H1 (cell line): ENCODE data around the gene CERCAM. TPM values are rescaled to one million over a fixed set of nuclear protein-coding genes. Genes with fewer than 3 reads are reported as not detected.
A peak's percentile ranks its signal among the peaks of the same experiment; 100 is the strongest.

Experiments
- JUN ChIP-seq: IDR thresholded peaks from 2 replicates; pipeline ENCODE4 v1.6.1; 2011; ENCODE audit warnings: low read depth, mild to moderate bottlenecking, improper control_type of control experiment, low read length
- KDM4A ChIP-seq: IDR thresholded peaks from one replicate; pipeline ENCODE4 v1.7.1; 2012; ENCODE audit warnings: low read depth, mild to moderate bottlenecking, moderate library complexity, low read length, inconsistent platforms; ENCODE audit not compliant: severe bottlenecking
- POLR2AphosphoS5 ChIP-seq: IDR thresholded peaks from 2 replicates; pipeline ENCODE4 v1.6.1; 2011; ENCODE audit warnings: low read depth, low read length
- POU5F1 ChIP-seq: IDR thresholded peaks from 2 replicates; pipeline ENCODE4 v1.6.1; 2011; ENCODE audit warnings: low read depth, mild to moderate bottlenecking, low read length, moderate library complexity
- RNF2 ChIP-seq: fragments of 200-900, 300-1000 bp; sonication (generic); IDR thresholded peaks from 2 replicates; pipeline ENCODE4 v1.7.1; 2016; ENCODE audit warnings: borderline replicate concordance, low read depth, mild to moderate bottlenecking, antibody characterized with exemption, low read length; ENCODE audit not compliant: poor library complexity, severe bottlenecking; ENCODE audit errors: missing control alignments
- SIN3A ChIP-seq, 2 experiments: IDR thresholded peaks in 1 of 2; conservative IDR thresholded peaks in 1 of 2; 2 replicates each; pipeline ENCODE4 v1.6.1; 2011 to 2012; ENCODE audit warnings: low read length in 2 of 2, improper control_type of control experiment in 1 of 2, low read depth in 1 of 2, mild to moderate bottlenecking in 1 of 2
- SP4 ChIP-seq: IDR thresholded peaks from 2 replicates; pipeline ENCODE4 v1.6.1; 2012; ENCODE audit warnings: low read length, inconsistent platforms
- TAF7 ChIP-seq: optimal IDR thresholded peaks from 2 replicates; pipeline ENCODE3; 2011; ENCODE audit warnings: low read depth, mild to moderate bottlenecking, inconsistent platforms, low read length, moderate library complexity, borderline replicate concordance
- polyA plus RNA-seq, 7 experiments: library from polyadenylated mRNA; depleted of rRNA in 3 of 7; stranded (reverse) in 5 of 7; unstranded in 2 of 7; fragments of >200 nt in 5 of 7; fragments of 200-250 nt in 2 of 7; gene quantifications; 1 replicate in 5 of 7; 2 replicates in 1 of 7; 4 replicates in 1 of 7; pipeline versions ENCODE4 v1.2.1 to v1.2.3, GENCODE V29; 2011 to 2013; ENCODE audit warnings: missing spikeins in 2 of 7, mixed read lengths in 2 of 7
- total RNA-seq: library from RNA; stranded (reverse); fragmentation: NEBNext Ultra II Directional; extraction: Animal tissue kit (Norgen Biotek cat#: 25700); gene quantifications from 2 replicates; pipeline ENCODE4 v1.2.1, GENCODE V29; 2021
- TF ChIP-seq, protein P1 (sequence below): fragments of 300-600 bp; sonication (generic); IDR thresholded peaks from 2 replicates; pipeline ENCODE4 v1.7.1; 2012; ENCODE audit warnings: low read length, moderate library complexity, mild to moderate bottlenecking, inconsistent platforms; ENCODE audit not compliant: insufficient replicate concordance

Gene CERCAM
- total and polyA plus RNA-seq, 2 of the 8 experiments (the other 6 are each of a cell fraction or from before 2014, with no cell fraction given), result 3.1 to 5.2 TPM

DNA sequence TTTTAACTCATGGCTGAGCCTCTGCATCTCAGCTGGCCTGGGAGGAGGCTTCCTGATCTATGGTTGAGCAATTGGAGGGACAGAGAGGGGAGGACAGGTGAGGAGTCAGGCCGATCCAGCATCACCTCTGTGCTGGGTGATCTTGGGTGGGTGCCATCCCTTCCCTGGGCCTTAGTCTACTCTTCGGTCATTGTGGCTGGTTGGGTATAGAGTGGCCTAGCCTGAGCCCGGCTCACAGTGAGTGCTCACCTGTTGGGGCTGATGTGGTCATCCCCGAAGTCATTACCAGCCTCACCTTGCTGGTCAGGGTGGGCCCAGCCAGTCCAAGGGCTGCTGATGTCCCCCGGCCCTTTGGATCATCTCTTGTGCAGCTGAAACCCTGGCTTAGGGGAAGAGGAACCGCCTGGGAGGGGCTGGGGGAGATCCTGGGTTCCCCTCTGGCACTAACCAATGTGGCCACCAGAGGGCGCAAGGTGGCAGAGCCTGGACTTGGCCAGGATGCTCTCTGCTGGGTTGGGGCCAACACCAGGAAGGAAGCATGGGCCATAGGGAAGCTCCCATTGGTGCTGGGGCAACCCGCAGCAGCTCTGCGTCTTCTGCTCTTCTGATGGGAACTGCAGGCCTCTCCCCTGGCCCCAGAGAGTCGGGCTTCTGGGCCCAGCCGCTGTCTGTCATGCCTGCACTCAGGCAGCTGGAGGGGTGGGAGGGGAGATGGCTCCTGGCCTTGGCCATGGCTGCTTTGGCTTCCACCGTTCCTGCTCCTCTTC lies 17.9 kb downstream of the CERCAM start (continued):
- TF ChIP-seq POLR2AphosphoS5 (no peak), TAF7 (no peak), KDM4A (no peak), POU5F1 (no peak), SP4 (no peak), JUN (no peak), RNF2 (no peak), SIN3A (conservative IDR thresholded peaks at IDR 0.05 in 1 of 2, IDR thresholded peaks at IDR 0.05 in 1 of 2; ENCODE audit: low read depth in 1 of 2, low read length in 2 of 2) (0 out of 4 replicates have a peak, but pooled peaks of 1 of the 2 experiments have one; percentile 44)
- TF ChIP-seq, protein P1, sequence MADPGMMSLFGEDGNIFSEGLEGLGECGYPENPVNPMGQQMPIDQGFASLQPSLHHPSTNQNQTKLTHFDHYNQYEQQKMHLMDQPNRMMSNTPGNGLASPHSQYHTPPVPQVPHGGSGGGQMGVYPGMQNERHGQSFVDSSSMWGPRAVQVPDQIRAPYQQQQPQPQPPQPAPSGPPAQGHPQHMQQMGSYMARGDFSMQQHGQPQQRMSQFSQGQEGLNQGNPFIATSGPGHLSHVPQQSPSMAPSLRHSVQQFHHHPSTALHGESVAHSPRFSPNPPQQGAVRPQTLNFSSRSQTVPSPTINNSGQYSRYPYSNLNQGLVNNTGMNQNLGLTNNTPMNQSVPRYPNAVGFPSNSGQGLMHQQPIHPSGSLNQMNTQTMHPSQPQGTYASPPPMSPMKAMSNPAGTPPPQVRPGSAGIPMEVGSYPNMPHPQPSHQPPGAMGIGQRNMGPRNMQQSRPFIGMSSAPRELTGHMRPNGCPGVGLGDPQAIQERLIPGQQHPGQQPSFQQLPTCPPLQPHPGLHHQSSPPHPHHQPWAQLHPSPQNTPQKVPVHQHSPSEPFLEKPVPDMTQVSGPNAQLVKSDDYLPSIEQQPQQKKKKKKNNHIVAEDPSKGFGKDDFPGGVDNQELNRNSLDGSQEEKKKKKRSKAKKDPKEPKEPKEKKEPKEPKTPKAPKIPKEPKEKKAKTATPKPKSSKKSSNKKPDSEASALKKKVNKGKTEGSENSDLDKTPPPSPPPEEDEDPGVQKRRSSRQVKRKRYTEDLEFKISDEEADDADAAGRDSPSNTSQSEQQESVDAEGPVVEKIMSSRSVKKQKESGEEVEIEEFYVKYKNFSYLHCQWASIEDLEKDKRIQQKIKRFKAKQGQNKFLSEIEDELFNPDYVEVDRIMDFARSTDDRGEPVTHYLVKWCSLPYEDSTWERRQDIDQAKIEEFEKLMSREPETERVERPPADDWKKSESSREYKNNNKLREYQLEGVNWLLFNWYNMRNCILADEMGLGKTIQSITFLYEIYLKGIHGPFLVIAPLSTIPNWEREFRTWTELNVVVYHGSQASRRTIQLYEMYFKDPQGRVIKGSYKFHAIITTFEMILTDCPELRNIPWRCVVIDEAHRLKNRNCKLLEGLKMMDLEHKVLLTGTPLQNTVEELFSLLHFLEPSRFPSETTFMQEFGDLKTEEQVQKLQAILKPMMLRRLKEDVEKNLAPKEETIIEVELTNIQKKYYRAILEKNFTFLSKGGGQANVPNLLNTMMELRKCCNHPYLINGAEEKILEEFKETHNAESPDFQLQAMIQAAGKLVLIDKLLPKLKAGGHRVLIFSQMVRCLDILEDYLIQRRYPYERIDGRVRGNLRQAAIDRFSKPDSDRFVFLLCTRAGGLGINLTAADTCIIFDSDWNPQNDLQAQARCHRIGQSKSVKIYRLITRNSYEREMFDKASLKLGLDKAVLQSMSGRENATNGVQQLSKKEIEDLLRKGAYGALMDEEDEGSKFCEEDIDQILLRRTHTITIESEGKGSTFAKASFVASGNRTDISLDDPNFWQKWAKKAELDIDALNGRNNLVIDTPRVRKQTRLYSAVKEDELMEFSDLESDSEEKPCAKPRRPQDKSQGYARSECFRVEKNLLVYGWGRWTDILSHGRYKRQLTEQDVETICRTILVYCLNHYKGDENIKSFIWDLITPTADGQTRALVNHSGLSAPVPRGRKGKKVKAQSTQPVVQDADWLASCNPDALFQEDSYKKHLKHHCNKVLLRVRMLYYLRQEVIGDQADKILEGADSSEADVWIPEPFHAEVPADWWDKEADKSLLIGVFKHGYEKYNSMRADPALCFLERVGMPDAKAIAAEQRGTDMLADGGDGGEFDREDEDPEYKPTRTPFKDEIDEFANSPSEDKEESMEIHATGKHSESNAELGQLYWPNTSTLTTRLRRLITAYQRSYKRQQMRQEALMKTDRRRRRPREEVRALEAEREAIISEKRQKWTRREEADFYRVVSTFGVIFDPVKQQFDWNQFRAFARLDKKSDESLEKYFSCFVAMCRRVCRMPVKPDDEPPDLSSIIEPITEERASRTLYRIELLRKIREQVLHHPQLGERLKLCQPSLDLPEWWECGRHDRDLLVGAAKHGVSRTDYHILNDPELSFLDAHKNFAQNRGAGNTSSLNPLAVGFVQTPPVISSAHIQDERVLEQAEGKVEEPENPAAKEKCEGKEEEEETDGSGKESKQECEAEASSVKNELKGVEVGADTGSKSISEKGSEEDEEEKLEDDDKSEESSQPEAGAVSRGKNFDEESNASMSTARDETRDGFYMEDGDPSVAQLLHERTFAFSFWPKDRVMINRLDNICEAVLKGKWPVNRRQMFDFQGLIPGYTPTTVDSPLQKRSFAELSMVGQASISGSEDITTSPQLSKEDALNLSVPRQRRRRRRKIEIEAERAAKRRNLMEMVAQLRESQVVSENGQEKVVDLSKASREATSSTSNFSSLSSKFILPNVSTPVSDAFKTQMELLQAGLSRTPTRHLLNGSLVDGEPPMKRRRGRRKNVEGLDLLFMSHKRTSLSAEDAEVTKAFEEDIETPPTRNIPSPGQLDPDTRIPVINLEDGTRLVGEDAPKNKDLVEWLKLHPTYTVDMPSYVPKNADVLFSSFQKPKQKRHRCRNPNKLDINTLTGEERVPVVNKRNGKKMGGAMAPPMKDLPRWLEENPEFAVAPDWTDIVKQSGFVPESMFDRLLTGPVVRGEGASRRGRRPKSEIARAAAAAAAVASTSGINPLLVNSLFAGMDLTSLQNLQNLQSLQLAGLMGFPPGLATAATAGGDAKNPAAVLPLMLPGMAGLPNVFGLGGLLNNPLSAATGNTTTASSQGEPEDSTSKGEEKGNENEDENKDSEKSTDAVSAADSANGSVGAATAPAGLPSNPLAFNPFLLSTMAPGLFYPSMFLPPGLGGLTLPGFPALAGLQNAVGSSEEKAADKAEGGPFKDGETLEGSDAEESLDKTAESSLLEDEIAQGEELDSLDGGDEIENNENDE, result no peak
